Islet of Langerhans (tissue), 1 donor: ENCODE measurements around the gene PLXNC1.

Source experiments
- FAIRE-seq: peaks from one replicate; lab custom pipeline; 2011; peaks lifted over from hg19 to GRCh38; lab: Jason Lieb, UNC

PLXNC1 gene

DNA sequence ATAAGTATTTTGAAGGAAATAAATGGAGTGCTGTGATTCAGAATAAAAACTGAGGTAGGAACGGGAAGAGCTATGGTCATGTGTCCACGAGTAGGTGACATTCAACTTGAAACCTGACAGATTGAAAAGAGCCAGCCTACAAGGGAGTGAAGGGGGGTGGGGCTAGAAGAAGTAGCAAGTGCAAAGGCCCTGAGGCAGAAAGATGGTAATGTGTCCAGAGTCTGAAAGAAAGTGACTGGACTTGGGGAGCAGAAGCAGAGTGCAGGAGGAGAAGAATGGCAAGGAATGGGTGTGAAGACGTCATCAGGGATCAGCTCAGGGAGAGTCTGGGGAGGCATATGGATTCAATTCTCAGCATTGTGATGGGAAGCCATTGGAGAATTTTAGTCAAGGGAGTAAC lies 13.7 kb downstream of the PLXNC1 start:
- no peak for FAIRE-seq

DNA sequence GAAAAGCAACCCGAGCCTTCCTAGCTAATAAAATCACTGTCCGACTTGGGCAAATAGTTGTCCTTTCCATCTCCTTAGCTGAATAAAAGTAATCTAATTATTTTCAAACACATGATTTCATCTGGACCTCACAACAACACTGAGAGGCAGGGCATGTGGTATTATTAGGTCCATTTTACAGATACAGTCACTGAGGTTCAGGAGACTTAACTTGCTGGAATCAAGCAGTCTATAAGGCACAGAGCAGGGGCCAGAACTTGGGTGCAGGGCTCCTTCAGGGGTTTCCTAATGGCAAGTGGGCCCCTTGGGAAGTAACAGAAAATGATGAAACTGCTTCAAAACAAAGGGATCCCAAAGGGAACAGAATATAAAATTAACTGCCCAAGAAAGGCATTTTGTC lies 15.5 kb downstream of the PLXNC1 start:
- no peak for FAIRE-seq

DNA sequence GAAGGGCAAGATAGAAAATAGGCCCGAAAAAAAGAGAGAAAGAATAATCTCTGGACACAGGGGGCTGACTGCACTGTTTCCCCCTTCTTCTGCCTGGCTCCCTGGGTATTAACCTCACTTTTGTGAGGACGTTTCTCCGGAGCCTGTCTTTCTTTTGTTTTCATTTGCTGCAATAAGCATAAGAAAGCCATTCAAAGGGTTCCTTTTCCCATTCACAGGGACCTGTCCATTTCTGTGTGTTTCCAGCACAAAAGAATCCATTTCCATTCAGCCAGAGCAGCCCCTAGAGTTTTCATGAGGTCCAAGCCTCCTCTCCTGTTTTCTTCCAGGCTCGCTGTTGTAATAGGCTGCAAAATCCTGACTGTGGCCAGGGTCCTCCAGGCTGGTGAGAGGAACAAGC lies 16.8 kb downstream of the PLXNC1 start:
- no peak for FAIRE-seq

DNA sequence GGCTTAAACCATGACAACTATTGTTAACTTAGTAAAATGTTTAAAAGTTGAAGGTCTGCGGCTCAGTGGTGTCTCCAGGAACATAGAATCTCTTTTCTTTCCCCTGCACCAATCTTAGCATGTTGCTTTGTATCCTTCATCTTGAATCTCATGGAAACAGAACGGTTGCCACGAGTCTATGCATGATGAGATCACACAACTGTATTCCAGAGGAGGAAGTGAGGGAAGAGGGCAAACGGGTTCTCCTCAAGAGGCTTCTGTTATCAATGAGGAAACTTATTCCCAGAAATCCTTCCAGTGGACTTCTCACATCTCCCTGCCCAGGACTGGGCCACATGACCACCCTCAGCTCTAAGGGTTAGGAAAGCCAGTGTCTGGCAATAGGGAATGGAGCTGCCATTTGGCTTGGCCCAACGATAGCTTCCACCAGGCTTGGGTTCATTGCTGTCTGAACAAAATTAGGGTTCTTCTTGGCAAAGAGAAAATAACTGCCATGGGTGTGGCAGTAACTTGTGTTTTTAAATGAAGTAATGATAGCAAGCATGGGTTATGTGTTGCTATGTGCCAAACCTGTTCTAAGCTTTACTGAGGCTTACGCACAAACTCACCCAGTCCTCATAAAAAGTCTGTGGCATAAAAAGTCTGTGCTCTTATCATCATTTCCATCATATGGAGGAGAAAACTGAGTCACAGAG lies 17.4 kb downstream of the PLXNC1 start:
- peak; percentile 62 for FAIRE-seq

DNA sequence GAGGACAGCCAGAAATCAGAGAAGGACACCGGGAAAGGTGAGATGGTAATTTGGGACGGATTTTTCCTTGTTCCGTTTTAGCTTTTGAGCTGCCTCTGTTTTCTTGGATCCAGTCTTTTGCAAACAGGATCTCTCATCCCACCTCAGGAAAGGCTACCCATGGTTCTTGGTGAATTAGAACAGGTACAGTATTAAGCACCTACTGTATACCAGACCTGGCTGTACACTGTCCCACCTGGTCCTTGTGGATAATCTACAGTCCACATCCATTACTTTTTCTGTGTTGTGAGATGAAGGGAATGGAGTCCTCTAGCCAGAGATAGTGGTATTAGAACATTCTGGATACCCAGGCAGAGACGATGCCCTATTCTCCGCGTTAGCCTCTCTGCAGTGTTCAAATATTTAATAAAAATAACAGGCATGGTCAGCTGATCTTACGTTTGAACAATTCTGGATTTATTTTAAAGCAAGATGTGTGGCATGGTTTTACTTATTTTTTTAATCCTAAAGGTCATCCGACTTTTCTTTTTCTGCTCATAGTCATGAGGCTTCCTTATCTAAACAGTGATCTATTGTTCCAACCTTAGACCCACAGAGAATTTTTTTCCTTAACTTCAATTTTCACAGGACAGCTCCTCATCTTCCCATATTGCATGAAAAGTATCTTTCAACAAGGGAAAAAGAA lies 18.8 kb downstream of the PLXNC1 start:
- FAIRE-seq: no peak

DNA sequence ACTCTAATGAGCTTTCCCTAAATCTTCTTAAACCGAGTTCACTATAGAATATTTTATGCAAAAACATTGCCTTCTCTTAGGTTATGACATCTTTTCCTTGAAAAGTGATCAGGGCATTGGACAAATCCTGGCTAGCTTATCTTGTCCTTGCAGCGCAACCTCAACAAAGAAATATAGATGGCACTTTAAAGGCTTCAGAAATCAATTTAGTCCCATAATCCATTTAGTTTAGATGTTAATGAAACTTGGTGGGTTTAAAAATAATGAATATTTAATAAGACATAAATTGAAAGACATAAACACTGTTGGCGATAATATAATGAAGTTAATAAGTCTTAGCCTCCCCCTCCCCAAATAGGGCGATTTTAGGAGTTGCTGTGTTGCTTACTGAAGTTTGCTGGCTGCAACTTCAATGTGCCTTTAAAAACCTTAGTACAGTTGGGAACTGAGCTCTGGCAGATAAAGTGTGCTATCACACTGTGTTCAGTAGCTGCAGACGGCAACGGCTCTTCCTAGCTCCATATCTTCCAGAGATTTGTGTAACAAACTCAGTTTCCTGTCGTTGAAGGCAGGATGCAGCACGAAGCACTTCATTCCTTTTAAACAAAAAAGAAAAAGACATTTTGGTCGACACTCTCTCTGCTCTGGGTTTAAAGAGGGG lies 19.5 kb downstream of the PLXNC1 start:
- FAIRE-seq: no peak

DNA sequence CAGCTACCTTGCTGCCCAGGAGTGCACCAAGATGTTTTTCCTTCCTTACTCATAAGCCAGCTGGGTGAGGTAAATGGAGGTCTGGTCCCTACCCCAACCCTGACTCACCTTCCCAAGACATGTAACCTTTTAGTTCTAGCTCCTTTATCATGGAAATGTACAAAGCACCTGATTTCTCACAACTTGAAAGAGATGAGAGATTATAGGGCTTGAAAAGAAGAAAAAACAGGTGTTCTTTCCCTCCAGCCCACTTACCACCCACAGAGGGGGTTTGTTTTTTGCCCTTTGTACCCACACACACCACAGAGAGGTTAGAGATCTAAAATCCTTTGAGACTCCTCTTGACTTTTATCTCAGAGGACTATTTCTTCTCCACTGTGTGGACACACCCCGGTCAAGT lies 21.1 kb downstream of the PLXNC1 start:
- no peak for FAIRE-seq

DNA sequence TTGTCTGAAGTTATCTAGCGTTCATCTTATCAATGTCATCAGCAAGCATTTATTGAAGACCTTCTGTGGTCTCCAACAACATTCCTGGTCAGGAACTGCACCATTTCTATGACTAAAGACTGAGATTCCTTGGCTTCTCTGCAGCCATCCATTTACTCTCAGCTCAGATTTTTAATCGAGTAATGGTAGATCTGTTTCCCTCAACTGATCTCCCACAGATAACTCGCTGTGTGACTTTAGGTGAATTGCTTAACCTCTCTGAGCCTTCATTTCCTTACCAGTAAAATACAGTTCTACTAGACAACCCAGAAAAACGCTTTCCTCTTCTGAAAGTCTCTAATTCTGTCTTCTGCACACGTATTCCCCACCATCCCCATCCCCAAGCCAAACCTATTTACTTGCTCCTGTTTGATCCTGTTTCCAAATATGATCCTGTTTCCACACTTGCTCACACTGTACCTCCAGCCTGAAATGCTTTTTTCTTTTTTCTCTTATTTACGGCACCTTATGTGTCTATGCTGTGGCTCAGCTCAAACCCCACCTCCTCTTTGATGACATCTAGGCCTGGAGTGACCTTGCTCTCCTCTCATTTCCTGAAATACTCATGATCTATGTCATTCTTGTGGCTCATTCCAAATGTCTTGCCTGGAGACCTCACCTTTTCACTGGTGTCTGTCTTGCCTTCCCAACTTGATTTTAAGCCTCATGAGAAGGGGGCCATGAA lies 21.8 kb downstream of the PLXNC1 start:
- no peak for FAIRE-seq

DNA sequence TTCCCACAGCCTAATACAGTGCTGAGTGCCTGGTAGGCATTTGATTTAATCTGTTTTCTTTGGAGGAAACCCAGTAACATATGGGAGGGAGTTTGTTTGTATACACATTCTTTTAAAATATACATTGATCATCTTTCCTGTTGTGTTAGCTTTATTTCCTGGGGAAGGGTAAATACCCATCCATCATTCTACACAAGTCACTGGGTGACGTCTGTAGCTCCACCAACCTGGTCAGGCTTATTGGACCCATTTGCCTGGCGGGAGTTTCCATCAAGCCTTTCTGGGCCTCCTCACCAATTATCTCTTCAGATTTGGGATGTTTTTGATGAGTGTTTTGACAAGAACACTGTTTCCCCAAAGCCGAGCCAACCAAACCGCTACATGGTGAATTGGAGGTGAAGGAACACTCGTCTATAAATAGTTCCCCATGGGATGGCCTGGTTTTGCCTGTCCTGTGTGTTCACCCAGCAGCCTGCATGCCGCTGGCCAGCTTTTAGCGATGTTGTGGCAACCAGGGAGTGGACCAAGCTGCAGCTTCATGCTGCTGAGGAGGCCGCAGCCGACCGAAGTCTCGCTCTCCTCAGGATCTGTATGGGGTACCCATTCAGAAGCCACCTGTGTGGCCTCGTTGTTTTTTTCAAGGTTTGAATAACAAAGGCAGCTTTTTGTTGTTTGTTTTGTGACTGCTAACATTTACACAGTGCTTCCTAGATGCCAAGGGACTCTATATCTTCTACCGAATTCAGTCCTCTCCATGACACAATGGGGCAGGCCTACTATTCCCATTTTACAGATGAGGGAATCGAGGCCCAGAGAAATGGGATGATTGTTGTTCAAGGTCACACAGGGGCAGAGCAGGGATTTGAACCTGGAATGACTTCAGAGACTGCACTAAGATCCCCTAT lies 22.6 kb downstream of the PLXNC1 start:
- no peak for FAIRE-seq

DNA sequence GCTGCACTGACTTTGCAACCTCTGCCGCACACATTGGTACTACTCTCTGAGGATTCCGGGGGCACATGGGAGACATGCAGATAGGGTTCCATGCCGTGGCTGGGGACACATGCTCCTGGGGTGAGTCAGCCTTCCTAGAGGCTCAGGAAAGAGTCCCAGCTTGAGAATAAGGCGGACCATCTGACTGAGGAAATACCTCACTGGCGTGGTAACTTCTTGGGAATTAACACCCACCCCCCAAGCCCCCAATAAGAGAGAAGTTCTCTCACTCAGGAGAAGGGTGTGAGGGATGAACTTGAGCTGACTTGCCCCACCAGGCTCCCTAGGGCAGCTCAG lies 23.2 kb downstream of the PLXNC1 start:
- FAIRE-seq: no peak

DNA sequence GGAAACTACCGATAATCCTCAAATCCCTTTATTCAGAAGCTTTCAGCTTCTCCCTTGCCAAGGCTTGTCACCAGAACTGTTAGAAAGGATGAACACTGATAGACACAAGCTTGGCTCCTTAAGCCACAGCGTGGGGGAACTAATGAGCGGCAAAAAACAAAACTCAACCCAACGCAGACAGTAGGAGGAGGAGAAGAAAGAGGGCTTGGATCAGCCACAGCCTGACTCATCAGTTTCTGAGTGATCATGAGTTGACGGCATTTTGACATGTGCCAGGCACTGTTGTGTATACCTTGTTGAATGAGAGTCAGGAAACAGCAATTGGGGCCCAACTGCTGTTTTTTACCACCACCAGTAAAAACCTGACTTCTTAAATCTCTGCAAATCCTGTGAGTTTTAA lies 23.7 kb downstream of the PLXNC1 start:
- no peak for FAIRE-seq

DNA sequence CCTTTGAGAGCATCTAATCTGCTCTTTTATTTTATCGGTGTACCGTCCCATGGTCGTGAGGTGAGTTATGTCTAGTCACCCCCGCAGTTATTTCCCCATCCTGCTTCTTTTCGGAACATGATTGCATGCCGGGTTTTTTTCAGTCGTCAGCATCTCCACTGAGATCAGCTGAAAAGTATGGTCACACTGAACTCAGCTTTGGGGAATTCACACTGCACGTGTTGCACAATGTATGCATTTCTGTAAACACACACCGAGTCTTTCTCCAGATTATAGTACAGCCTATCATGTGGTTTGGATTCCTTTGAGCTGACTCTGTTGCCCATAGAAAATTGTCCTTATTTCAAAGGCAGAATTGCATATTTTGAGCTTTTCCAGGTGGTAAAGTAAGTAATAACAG lies 24.6 kb downstream of the PLXNC1 start:
- FAIRE-seq: no peak

DNA sequence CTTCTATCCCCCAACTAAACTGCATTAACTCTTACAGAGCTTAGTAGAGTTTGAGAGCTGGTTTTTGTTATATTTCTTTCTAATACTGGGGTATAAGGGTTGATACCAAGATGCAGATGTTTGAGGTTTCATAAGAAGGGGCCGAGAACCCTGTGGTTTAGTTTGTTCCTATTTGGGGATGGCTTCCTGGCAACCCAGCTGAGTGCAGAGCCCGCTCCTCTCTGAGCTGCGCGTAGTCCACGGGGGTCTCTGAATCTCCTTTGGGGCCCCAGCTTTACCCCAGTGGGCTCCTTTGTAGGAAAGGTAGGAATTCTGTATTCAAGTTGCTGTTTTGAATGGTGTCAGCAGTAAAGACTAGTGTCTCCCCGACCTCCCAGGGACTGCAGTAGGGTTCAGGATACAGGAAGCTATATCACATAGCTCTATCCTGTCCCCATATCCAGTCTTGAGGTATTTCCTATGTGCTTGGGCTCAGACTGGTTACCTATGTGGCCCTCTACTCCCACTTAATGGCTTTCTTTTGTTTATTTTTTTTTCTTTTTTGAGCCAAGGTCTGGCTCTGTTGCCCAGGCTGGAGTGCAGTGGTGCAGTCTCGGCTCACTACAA lies 25.4 kb downstream of the PLXNC1 start:
- FAIRE-seq: no peak

DNA sequence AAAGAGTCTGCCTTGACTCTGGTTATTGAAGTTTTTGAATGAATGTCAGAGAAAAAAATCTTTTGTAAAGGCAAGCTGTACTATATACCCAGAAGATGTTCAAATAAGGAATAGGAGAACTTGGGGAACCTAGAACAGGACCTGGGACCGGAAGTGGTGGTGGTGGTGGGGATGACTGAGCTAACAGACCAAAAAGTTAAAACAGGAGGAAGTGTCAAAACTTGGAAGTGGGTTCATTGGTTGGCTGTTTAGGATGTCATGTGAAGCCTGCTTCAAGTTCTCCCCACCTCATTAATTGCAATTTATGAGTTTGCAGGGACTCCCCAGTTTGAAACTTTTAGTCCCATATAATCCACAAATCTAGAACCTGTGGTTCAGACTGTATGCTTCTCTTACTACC lies 26.2 kb downstream of the PLXNC1 start:
- FAIRE-seq: no peak

DNA sequence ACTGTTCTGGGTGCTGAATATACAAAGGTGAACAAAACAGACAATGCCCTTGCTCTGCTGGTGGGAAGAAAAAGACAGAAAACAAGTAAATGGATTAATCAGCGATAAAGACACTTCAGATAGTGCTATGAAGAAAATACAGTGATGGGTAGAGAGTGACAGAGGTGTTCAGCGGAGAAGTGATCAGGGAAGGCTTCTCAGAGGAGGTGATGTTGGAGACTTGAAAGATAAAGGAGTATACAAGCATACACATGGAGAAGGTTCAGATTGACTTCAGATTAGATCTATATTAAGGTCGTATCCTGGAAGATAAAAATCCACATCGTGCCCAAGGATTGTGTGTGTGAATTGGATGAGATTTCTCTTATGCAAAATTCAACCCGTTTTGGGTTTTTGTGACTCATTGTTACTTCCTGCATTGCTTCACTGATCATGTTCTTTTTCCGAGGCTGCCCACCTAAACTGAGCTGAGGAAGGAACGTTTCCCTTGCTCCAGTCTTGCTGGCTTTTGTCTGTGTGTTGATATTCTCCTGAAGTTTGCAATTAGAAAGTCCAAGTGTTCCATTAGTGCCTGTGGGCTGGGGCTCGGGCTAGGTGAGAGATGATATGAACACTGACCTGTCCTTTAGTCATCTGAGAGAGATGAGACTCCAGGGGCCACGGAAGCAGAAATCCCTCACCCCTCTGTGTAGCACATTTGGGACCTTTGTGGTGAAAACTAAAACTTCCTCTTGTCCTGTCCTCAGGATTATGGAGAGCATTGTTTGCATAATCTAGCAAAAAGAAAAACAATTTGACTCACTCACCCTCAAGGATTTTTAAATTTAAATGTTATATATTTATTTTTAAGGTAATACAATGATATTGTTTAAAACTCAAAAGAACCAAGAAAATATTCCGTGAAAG lies 27.6 kb downstream of the PLXNC1 start:
- no peak for FAIRE-seq

DNA sequence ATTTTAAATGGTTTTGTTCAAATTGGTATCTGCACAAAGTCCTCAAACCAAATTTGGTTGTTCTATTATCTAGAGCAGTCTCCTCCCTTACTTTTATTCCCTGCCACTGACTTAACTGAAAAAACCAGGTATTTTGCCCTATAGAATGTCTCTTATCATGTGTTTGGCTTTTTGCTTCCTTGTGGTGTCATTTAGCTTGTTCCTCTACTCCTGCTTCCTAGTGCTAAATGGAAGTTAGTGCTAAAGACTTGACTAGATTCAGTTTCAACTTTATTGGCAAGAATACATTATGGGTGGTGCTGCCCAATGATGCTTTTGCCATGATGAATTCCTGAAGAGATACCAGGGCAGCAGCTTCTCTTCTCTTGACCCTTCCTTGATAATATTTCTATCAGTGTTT lies 29.7 kb downstream of the PLXNC1 start:
- no peak for FAIRE-seq

DNA sequence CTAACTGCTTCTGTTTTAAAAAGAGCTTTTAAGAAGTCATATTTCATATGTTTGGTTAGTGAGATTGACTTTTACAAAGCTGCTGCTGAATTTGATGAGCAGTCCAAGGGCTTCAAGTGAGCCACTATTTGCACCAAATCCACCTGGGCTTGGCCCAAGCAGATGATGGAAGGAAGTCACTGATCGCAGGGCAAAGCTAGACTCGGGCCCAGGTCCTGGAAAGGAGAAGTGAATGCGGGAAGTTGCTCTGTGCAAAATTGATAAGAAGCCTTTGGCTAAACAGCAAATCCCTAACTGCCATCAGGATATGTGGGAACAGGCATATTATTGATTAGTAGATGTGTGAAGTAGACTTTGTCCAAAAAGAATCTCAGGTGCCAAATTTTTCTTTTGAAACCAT lies 30.5 kb downstream of the PLXNC1 start:
- no peak for FAIRE-seq

DNA sequence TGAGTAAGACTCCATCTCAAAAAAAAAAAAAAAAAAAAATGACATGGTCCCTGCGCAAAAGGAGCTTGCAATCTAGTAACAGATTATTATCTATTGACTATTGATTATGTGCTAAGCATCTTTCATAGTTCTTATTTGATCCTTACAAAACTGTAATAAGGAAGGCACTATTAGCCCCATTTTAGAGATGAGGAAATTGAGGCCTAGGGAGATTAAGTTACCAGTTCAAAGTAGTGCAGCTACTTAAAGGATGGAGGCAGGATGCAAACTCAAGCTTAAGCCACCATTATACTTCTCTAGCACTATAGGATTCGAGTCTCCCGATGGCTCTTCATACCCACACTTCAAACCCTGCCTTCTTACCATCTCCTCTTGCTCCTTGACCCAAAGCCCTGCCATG lies 31.3 kb downstream of the PLXNC1 start:
- no peak for FAIRE-seq

DNA sequence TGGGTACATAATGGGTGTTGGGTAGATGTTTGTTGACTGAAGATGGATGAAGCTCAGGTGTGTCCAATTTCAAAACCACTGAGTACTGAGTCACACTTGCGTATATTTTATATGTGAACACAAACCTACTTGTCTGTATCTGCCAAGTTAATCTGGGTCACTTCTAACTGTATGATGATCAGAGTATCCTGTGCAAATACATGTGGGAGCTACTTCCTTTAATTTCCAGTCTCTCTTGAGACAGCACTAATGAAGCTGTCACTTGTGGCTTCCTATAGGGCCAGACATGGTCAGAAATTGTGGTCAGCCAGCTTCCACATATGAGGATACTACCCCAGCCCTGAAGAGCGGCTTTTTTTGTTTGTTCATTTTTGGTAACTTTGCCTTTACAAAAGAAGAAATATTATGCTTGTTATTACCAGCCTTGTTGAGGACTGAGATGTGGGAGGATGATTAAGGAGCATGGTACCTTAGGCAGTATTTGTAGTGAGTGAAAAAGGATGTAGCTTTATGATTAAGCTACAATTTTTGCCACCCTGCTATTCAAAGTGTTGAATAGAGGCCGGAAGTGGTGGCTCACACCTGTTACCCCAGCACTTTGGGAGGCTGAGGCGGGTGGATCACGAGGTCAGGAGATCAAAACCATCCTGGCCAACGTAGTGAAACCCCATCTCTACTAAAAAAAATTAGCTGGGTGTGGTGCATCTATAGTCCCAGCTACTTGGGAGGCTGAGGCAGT lies 32.4 kb downstream of the PLXNC1 start:
- FAIRE-seq: no peak
